B cell (primary cell): ENCODE measurements around the gene RFX4. TPM values are rescaled to one million over a fixed set of nuclear protein-coding genes. Genes with fewer than 3 reads are reported as not detected.

Experiments used
- ATAC-seq: fragments of 200-7000 bp; cut with Tn5 transposase; one replicate; pipeline ENCODE4 v1.10.0; 2021; ENCODE audit warnings: low read depth, mild to moderate bottlenecking, moderate number of reproducible peaks, moderate library complexity
- CTCF ChIA-PET: fragments of 350-600 bp; sonication (Branson Sonifier 250); formaldehyde crosslinking; loops from one replicate; lab custom pipeline; 2021; ENCODE audit warnings: antibody characterized with exemption, inconsistent platforms; lab: Charles Lee
- POLR2A ChIA-PET: fragments of 350-600 bp; sonication (Branson Sonifier 250); formaldehyde crosslinking; loops from one replicate; lab custom pipeline; 2021; ENCODE audit warnings: antibody characterized with exemption; lab: Charles Lee
- DNase-seq: peaks from one replicate; pipeline ENCODE4 v3.0.0; 2013
- H2AFZ ChIP-seq: 2 replicates; pipeline ENCODE4 v1.6.1; 2012; ENCODE audit warnings: mild to moderate bottlenecking, low read depth, low read length; ENCODE audit not compliant: insufficient read depth, poor library complexity, severe bottlenecking
- H3K27ac ChIP-seq, 2 donors: 1 replicate in 1 of 2; 2 replicates in 1 of 2; pipeline ENCODE4 v1.5.1; 2012 to 2013; ENCODE audit warnings: low read length in 2 of 2, mild to moderate bottlenecking in 2 of 2, moderate library complexity in 1 of 2
- H3K27me3 ChIP-seq, 4 experiments: fragments of 200-600 bp in 1 of 4; sonication (generic) in 1 of 4; replicated peaks in 1 of 4; 1 replicate in 2 of 4; 2 replicates in 2 of 4; pipeline versions ENCODE4 v1.6.1 to v1.7.0; 2013 to 2016; ENCODE audit warnings: low read length in 3 of 4, mild to moderate bottlenecking in 2 of 4, mixed read lengths in 1 of 4, moderate library complexity in 1 of 4; ENCODE audit not compliant: insufficient read depth in 4 of 4, control insufficient read depth in 3 of 4; ENCODE audit errors: control extremely low read depth in 1 of 4
- H3K36me3 ChIP-seq, 2 experiments: replicated peaks in 1 of 2; 1 replicate in 1 of 2; 2 replicates in 1 of 2; pipeline versions ENCODE4 v1.6.1 to v1.7.1; 2013; ENCODE audit warnings: low read length in 1 of 2; ENCODE audit not compliant: insufficient read depth in 2 of 2, control insufficient read depth in 1 of 2; ENCODE audit errors: control extremely low read depth in 1 of 2, extremely low read depth in 1 of 2
- H3K4me1 ChIP-seq, 2 donors: fragments of 200-600 bp in 1 of 2; sonication (generic) in 1 of 2; 1 replicate in 1 of 2; 2 replicates in 1 of 2; pipeline versions ENCODE4 v1.5.1 to v1.6.1; 2013 to 2017; ENCODE audit warnings: low read length in 2 of 2; ENCODE audit not compliant: control insufficient read depth in 2 of 2, insufficient read depth in 2 of 2
- H3K4me2 ChIP-seq: replicated peaks from 2 replicates; pipeline ENCODE3; 2012; ENCODE audit warnings: mild to moderate bottlenecking, low read depth, low read length; ENCODE audit not compliant: poor library complexity, severe bottlenecking
- H3K4me3 ChIP-seq, 5 experiments: fragments of 200-600 bp in 1 of 5; sonication (generic) in 1 of 5; 1 replicate in 3 of 5; 2 replicates in 2 of 5; pipeline versions ENCODE4 v1.5.1 to v1.7.0; 2011 to 2016; ENCODE audit warnings: low read length in 4 of 5, mild to moderate bottlenecking in 4 of 5, low read depth in 2 of 5, control low read depth in 1 of 5, moderate library complexity in 1 of 5; ENCODE audit not compliant: insufficient read depth in 1 of 5; ENCODE audit errors: control extremely low read depth in 1 of 5, extremely low read depth in 1 of 5
- H3K79me2 ChIP-seq: fragments of 200-600 bp; sonication (generic); one replicate; pipeline ENCODE4 v1.6.0; 2016; ENCODE audit warnings: low read length; ENCODE audit not compliant: control insufficient read depth, insufficient read depth
- H3K9ac ChIP-seq: fragments of 200-600 bp; sonication (generic); 2 replicates; pipeline ENCODE4 v1.6.1; 2017; ENCODE audit warnings: mild to moderate bottlenecking, low read length, moderate library complexity
- H3K9me3 ChIP-seq, 3 donors: one replicate each; pipeline versions ENCODE4 v1.6.1 to v1.7.1; 2013; ENCODE audit warnings: low read length in 2 of 3; ENCODE audit not compliant: control insufficient read depth in 2 of 3, insufficient read depth in 1 of 3; ENCODE audit errors: control extremely low read depth in 1 of 3
- H4K20me1 ChIP-seq: 2 replicates; pipeline ENCODE4 v1.6.0; 2012; ENCODE audit warnings: mild to moderate bottlenecking, low read length; ENCODE audit not compliant: insufficient read depth, control insufficient read depth, poor library complexity, severe bottlenecking
- H3K27ac Mint-ChIP-seq: one replicate; pipeline ENCODE4 v1.8.0; 2021; ENCODE audit warnings: mixed read lengths
- H3K27me3 Mint-ChIP-seq: one replicate; pipeline ENCODE4 v1.8.0; 2021; ENCODE audit warnings: mixed read lengths
- H3K4me1 Mint-ChIP-seq: one replicate; pipeline ENCODE4 v1.8.0; 2021; ENCODE audit warnings: mixed read lengths
- H3K4me3 Mint-ChIP-seq: one replicate; pipeline ENCODE4 v1.8.0; 2021; ENCODE audit warnings: mixed read lengths
- H3K9me3 Mint-ChIP-seq: one replicate; pipeline ENCODE4 v1.8.0; 2022; ENCODE audit warnings: mixed read lengths; ENCODE audit not compliant: insufficient read depth
- EZH2 ChIP-seq: IDR thresholded peaks from 2 replicates; pipeline ENCODE4 v1.6.1; 2012; ENCODE audit warnings: borderline replicate concordance, low read depth, mild to moderate bottlenecking, moderate library complexity, low read length; ENCODE audit not compliant: insufficient read depth, poor library complexity, severe bottlenecking
- WGBS: methylation state at CpG from one replicate; pipeline ENCODE4 v1.1.5; 2013; ENCODE audit warnings: missing lambda C conversion rate; ENCODE audit not compliant: insufficient coverage; 5-methylcytosine and 5-hydroxymethylcytosine counted together
- intact Hi-C: fragments of 100-400 bp; cut with micrococcal nuclease; formaldehyde crosslinking; loops from one replicate; pipeline ENCODE4 v1.10.0; 2022
- polyA plus RNA-seq: library from polyadenylated mRNA; depleted of rRNA; stranded (reverse); fragments of >200 nt; gene quantifications from 2 replicates; pipeline ENCODE4 v1.2.3, GENCODE V29; 2012
- total RNA-seq, 2 donors: library from RNA; stranded (reverse); fragments of 120-200 nt in 1 of 2; gene quantifications; 1 replicate in 1 of 2; 2 replicates in 1 of 2; pipeline versions ENCODE4 v1.2.3 to v1.2.4, GENCODE V29; 2013 to 2022
- TF ChIP-seq, protein P1 (sequence below): fragments of 200-600 bp; IDR thresholded peaks from one replicate; pipeline ENCODE4 v1.8.0; 2022; ENCODE audit warnings: antibody characterized with exemption, mild to moderate bottlenecking

RFX4 gene
- total and polyA plus RNA-seq, 2 donors (not counting 1 experiment from before 2014, with no cell fraction given) = not detected

DNA sequence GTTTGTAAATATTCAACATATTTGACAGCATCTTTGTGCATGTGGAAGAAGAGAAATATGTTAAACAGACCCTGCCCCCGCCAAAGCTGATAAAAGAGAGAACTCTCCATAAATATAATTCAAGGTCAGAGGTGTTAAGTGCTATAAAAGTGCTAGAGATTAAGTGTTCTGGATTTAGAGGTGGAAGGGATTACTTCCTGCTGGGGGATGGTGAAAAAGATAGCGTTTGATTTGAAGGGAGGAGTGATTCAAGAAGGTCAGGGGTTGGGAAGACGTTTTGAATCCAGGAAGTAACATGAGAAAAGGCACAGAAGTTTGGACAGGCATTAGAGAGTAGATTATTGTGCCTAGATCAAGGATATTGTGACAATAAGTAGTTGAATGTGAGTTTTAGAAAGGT lies 221.9 kb downstream of the RFX4 start:
- intact Hi-C loops = no loop called here
- no peak overlapping the region for H3K4me2 ChIP-seq
- no peaks in the 10 kb centered on the region for H3K79me2 ChIP-seq
- Mint-ChIP-seq H3K9me3 (no peaks in the 10 kb centered on the region), H3K27me3 (no peaks in the 10 kb centered on the region), H3K27ac (no peak overlapping the region), H3K4me1 (peaks cover 2% of the 10 kb centered on the region), H3K4me3 (no peak overlapping the region)
- no peaks in the 10 kb centered on the region for H3K27me3 ChIP-seq
- no peak overlapping the region for H3K4me3 ChIP-seq
- WGBS = 83% methylated on average over 2 of the region's 3 CpGs
- H3K27ac ChIP-seq = no peak overlapping the region
- CTCF ChIA-PET = no interaction called here
- no peak for TF ChIP-seq EZH2
- TF ChIP-seq, protein P1, sequence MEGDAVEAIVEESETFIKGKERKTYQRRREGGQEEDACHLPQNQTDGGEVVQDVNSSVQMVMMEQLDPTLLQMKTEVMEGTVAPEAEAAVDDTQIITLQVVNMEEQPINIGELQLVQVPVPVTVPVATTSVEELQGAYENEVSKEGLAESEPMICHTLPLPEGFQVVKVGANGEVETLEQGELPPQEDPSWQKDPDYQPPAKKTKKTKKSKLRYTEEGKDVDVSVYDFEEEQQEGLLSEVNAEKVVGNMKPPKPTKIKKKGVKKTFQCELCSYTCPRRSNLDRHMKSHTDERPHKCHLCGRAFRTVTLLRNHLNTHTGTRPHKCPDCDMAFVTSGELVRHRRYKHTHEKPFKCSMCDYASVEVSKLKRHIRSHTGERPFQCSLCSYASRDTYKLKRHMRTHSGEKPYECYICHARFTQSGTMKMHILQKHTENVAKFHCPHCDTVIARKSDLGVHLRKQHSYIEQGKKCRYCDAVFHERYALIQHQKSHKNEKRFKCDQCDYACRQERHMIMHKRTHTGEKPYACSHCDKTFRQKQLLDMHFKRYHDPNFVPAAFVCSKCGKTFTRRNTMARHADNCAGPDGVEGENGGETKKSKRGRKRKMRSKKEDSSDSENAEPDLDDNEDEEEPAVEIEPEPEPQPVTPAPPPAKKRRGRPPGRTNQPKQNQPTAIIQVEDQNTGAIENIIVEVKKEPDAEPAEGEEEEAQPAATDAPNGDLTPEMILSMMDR = no peak
- DNase-seq (no peak), ATAC-seq (no peak)
- no peak overlapping the region for H3K9ac ChIP-seq
- H3K9me3 ChIP-seq = no peaks in the 10 kb centered on the region
- no peaks in the 10 kb centered on the region for H3K4me1 ChIP-seq
- no peaks in the 10 kb centered on the region for H4K20me1 ChIP-seq
- POLR2A ChIA-PET = no interaction called here
- no peaks in the 10 kb centered on the region for H3K36me3 ChIP-seq
- H2AFZ ChIP-seq = no peak overlapping the region

Other genes with a start within 250 kb of the RFX4 start
- 5.9 and 9.7 TPM in 2 replicates for gene POLR3B, start 225.3 kb upstream of the RFX4 start, total RNA-seq
- gene POLR3B, start 225.3 kb upstream of the RFX4 start, polyA plus RNA-seq = 1.3 and 1.7 TPM in 2 replicates
- 12.7 and 14.8 TPM in 2 replicates for gene RIC8B, start 191.7 kb downstream of the RFX4 start, total RNA-seq
- gene RIC8B, start 191.7 kb downstream of the RFX4 start, polyA plus RNA-seq = 2.2 and 3.0 TPM in 2 replicates